NCI-H1436 (cell line): Measurements from ENCODE around the gene A3GALT2.
"Not testable (repeated sequence)": the region's sequence is repeated elsewhere in the genome, so short reads cannot be mapped to it uniquely, and the experiment has no call there.

Source experiments
- DNase-seq: peaks from one replicate; lab custom pipeline; 2025; lab: John Stamatoyannopoulos, UW

The A3GALT2 gene

GRCh38 chr1:33294071-33295010 lies 26.6 kb downstream of the A3GALT2 start:
- no peak for DNase-seq

GRCh38 chr1:33292726-33293340 lies 28.1 kb downstream of the A3GALT2 start:
- DNase-seq: no peak

- not testable (repeated sequence) for DNase-seq
Measured at GRCh38 chr1:33290615-33291014, 30.3 kb downstream of the A3GALT2 start.

- DNase-seq: no peak
Measured at GRCh38 chr1:33289858-33290154, 31.1 kb downstream of the A3GALT2 start.

GRCh38 chr1:33288976-33289857 lies 31.7 kb downstream of the A3GALT2 start:
- no peak for DNase-seq

- no peak for DNase-seq
Measured at GRCh38 chr1:33287317-33287716, 33.6 kb downstream of the A3GALT2 start.

- no peak for DNase-seq
Measured at GRCh38 chr1:33286451-33287185, 34.3 kb downstream of the A3GALT2 start.

GRCh38 chr1:33284049-33284448 lies 36.8 kb downstream of the A3GALT2 start:
- no peak for DNase-seq

GRCh38 chr1:33282791-33283190 lies 38.1 kb downstream of the A3GALT2 start:
- no peak for DNase-seq

- DNase-seq: no peak
Measured at GRCh38 chr1:33281554-33282303, 39.2 kb downstream of the A3GALT2 start.

- DNase-seq: no peak
Measured at GRCh38 chr1:33280091-33280661, 40.7 kb downstream of the A3GALT2 start.

GRCh38 chr1:33277488-33278084 lies 43.3 kb downstream of the A3GALT2 start:
- DNase-seq: no peak

GRCh38 chr1:33276573-33277298 lies 44.2 kb downstream of the A3GALT2 start:
- DNase-seq: no peak

GRCh38 chr1:33275706-33276572 lies 45.0 kb downstream of the A3GALT2 start:
- no peak for DNase-seq

- no peak for DNase-seq
Measured at GRCh38 chr1:33275195-33275594, 45.7 kb downstream of the A3GALT2 start.

- no peak for DNase-seq
Measured at GRCh38 chr1:33274446-33274845, 46.5 kb downstream of the A3GALT2 start.

- DNase-seq: no peak
Measured at GRCh38 chr1:33273961-33274371, 46.9 kb downstream of the A3GALT2 start.

GRCh38 chr1:33273406-33273805 lies 47.5 kb downstream of the A3GALT2 start:
- DNase-seq: no peak

GRCh38 chr1:33272930-33273329 lies 48.0 kb downstream of the A3GALT2 start:
- no peak for DNase-seq
